Measurements from ENCODE around the gene UPK3BL2.
"Not testable (repeated sequence)": the region's sequence is repeated elsewhere in the genome, so short reads cannot be mapped to it uniquely, and the experiment has no call there.

GRCh38 chr7:102592477-102593019 lies 49.1 kb upstream of the UPK3BL2 start:
- TF ChIP-seq CTCF (conservative IDR thresholded peaks at IDR 0.05; ENCODE audit: low read depth, low read length); EZH2phosphoT487 (IDR thresholded peaks at IDR 0.05; ENCODE audit: borderline replicate concordance, low read length): not testable (repeated sequence)
